G401.6 (cell line): ENCODE data around the gene DNASE1L1.
"Not testable (repeated sequence)": the region's sequence is repeated elsewhere in the genome, so short reads cannot be mapped to it uniquely, and the experiment has no call there.

Source experiments
- FAIRE-seq: peaks from 2 replicates; lab custom pipeline; 2012; peaks lifted over from hg19 to GRCh38; lab: Jason Lieb, UNC

Gene DNASE1L1

GRCh38 chrX:154403858-154404257 lies 5.2 kb downstream of the DNASE1L1 start:
- no peak for FAIRE-seq

- FAIRE-seq, result no peak
Measured at GRCh38 chrX:154403192-154403591, 5.9 kb downstream of the DNASE1L1 start.

GRCh38 chrX:154402622-154403127 lies 6.4 kb downstream of the DNASE1L1 start:
- no peak for FAIRE-seq

DNA sequence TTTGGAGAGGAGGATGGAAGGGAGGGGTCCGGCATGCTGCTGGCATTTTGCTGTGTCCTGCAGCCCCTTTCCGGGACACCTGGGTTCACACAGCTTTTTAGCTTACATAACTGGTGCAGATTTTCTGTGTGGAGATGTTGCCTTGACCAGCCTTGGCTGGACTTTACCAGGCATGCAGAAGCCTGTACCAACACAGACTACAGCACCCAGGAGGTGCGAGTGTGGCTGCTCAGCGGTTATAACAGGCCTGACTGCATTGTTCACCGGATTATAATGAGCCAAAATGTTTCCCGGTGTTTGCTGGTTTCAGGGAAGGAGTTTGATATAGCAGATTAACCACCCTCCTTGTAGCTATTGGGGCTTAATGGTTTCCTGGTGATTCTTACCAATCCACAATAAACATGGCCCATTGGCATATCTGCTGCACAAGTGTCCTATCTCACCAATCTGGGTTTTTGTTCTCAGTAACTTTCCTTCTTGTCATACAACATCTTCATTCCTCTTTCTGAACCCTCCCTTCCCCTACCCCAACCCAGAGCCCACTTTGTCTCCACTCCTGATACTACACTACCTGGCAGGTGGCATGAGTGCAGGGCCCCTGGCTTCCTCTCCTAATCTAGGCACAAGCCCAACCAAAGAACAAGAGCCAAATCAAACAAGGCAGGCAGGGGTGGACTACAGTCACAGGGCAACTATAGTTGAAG lies 7.0 kb downstream of the DNASE1L1 start:
- FAIRE-seq, result no peak

DNA sequence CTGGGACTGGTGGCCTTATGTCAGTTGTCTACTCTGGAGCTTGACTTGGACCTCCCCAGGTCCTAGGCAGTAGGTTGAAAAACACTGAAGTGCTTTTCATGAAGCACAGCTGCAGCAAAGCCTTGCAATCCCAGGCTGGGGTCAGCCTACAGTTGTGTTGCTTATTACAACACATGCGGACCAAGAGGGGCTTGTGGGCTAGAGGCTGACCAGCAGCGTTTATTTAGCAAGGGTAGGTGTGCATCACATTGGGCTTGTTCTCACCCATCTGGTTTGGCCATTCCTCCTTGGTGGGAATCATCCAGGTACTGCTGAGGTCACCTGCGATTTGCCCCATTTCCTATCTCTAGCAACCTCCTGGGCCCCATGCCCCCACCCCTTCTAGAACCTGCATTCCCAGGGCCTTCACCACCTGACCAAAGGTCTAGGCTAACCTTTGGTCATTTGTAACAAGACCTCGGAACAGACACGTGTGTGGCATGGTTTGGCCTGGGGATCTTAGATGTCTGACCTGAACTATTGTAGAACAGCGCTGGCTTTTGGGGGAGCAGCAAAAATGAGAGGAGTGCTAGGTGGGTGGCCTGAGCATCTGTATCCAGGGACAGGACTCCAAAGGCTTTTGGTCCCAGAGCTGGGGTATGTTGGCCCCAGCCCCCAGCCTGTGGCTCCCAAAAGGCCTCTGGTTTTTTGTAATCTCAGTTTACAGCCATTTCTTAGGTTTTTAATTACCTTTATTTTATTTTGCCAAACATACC lies 7.8 kb downstream of the DNASE1L1 start:
- FAIRE-seq, result peak; percentile 94

DNA sequence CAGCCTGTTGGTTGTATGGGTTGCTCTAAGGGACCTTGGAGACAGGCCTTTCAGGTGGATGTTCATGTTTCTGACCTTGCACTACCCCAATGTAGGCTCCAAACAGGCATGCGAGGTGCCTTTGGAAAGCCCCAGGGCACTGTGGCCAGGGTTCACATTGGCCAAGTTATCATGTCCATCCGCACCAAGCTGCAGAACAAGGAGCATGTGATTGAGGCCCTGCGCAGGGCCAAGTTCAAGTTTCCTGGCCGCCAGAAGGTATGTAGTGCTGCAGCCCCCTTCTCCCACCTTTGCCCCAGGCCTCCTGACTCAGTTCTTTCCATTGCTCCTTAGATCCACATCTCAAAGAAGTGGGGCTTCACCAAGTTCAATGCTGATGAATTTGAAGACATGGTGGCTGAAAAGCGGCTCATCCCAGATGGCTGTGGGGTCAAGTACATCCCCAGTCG lies 8.7 kb downstream of the DNASE1L1 start:
- FAIRE-seq, result not testable (repeated sequence)

- FAIRE-seq, result peak; percentile 17
Measured at GRCh38 chrX:154399527-154400368, 9.3 kb downstream of the DNASE1L1 start.

- FAIRE-seq, result no peak
Measured at GRCh38 chrX:154398668-154399526, 10.2 kb downstream of the DNASE1L1 start.

- FAIRE-seq, result peak; percentile 96
Measured at GRCh38 chrX:154397888-154398667, 11.0 kb downstream of the DNASE1L1 start, which contains the start of gene RPL10. Gene RPL10, plus strand, starts transcription at chrX:154398377. Its CDS starts 143 bp downstream, at chrX:154398520.

- no peak for FAIRE-seq
Measured at GRCh38 chrX:154396973-154397887, 11.8 kb downstream of the DNASE1L1 start.

- FAIRE-seq, result not testable (repeated sequence)
Measured at GRCh38 chrX:154396363-154396762, 12.7 kb downstream of the DNASE1L1 start.

DNA sequence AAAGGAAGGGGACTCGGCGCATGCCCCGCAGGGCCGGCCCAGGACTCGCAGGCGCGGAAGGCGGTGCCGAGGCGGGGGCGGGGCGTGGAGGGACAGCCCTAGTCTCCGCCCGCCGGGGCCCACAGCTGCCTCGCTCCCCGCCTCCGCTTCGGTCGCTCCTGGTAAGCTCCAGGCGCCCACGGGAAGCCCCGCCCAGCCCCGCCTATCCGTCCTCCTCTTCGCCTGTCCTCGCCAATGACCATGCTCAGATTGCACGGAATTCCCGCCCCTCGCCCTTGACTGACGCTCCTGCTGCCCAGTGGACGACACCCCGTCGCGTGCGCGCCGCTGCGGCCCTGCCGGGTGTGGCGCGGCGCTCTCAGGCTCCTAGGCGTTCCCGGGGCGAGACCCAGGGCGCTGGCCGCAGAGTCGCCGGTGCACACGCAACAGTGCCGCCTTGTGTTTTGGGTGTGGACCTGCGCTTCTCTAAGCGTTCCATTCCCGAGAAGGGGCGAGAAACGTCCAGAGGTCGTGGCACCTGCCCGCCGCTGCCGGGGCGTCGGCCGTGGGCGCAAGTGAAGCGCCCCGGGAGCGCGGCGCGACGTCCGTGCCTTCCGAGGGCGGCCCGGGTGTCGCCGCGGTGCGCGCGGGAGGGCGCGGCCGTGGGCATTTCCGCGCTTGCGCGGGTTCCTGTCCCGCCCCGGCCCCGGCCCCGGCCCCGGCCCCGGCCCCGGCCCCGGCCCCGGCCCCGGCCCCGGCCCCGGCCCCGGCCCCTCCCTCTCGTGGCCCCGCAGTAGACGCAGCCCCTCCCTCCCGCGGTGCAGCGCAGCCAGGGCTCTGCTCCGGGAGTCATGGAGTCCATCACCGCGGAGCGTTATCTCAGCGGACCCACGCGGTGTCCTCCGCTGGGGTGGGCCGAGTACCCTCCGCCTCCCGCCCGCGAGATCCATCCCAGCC lies 19.0 kb downstream of the DNASE1L1 start:
- FAIRE-seq, result peak; percentile 81

DNA sequence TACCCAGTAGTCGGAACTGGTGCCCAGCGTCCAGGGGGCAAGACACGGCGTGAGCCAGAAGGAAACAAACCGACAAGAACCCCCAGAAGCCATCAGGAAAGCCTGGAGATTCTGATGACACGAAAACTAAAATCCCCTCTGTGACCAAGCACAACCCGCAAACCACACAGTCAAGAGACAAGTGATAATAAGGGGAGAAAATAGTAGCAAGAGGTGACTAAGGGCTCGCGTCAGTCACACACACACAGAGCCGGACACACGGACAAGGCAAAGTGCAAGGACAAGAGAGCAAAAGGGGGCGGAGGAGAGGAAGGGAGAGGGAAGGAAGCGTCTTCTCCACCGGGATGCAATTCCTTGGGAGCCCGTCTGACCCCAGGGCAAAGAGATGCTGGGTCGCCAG lies 20.4 kb downstream of the DNASE1L1 start:
- not testable (repeated sequence) for FAIRE-seq

DNA sequence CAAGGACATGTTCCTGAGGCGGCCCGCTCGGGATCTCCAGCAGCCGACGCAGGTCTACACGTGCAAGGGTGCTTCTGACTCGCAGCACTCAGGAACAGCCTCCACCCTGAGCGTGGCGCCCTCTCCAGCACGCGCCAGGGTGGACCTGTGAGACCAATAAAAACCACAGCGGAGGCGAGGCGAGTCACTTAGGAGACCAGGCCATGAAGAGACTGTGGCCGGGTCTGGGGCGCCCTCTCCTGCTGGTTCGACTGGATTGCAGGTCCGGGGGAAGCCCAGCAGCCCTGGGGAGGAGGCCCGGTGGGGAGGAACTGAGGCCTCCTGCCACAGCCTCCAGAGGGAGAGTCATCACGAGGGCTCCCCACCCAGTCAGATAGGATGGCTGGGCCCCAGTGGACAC lies 21.0 kb downstream of the DNASE1L1 start:
- peak; percentile 95 for FAIRE-seq

GRCh38 chrX:154384284-154384892 lies 24.7 kb downstream of the DNASE1L1 start:
- FAIRE-seq, result no peak

DNA sequence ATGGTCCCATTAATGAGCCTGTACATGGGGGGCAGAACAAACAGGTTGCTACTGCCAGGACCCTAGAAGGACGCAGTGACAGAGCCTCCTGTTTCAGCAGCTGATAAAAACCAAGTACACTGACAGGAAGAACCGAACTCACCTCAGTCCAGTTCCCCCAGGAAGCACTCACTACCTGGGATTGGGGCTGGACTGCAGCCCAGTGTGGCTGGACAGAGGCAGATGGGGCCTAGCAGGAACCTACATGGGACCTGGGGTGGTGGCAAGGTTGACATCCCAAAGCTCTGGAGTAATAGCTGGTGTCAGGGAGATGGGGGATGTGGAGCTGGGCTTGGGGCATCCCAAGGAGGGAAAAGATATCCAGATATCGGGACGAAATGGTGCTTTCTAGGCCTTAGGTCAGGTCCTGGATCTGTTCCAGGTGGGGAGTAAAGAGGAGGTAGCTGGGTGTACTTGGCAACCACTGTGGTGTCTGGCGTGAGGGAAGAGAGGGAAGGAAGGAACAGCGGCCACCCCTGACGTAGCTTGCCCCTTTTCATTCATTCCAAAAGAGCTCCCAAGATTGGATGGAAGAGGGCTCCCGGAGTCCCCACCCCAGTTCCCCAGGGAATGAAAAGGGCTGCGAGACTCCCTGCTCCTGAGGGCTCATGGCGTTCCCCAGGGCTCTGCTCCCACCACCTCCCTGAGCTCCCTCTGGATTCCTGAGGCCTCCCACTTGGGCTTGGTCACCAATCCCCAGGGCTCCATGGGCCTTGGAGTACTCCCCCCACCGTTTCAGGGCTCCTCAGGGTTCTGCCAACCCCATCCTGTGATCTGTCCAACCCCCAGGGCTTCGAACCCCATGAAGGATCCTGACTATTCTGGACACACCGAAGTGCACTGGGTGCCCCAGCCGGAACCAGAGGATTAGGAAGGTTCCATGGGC lies 25.4 kb downstream of the DNASE1L1 start:
- FAIRE-seq, result no peak
